GM04504 (cell line): Measurements from ENCODE around the gene GLCE.

ENCODE experiments used
- DNase-seq: peaks from one replicate; pipeline ENCODE4 v3.0.0-alpha.2; 2012; ENCODE audit warnings: low read depth

Gene GLCE

DNA sequence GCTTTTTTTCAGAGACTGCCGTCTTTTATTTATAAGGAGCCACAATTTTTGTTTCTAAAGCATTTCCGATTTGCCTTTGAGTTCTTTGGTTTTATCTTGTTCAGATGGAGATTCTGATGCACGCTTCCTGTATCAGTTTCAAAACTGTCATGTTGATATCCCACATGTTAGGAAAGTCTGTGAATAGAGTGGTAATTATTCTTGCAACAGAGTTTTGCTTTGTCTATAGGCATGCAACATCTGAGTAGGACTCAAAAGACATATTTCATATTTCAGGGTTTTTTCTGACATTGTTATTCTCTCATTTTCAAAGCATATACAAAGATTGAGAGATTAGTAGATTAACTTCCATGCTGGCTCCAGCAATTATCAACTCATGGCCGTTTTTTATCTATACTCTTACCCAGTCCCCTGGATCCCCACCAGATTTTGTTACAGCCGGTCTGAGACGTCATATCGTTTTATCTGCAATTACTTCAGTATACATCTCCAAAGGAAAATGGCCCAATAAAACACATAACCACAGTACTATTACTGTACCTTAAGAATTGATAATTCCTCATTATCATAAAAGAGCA is 160.6 kb downstream of the GLCE start:
- DNase-seq = no peak
